ENCODE data around the gene PLD2.

DNA sequence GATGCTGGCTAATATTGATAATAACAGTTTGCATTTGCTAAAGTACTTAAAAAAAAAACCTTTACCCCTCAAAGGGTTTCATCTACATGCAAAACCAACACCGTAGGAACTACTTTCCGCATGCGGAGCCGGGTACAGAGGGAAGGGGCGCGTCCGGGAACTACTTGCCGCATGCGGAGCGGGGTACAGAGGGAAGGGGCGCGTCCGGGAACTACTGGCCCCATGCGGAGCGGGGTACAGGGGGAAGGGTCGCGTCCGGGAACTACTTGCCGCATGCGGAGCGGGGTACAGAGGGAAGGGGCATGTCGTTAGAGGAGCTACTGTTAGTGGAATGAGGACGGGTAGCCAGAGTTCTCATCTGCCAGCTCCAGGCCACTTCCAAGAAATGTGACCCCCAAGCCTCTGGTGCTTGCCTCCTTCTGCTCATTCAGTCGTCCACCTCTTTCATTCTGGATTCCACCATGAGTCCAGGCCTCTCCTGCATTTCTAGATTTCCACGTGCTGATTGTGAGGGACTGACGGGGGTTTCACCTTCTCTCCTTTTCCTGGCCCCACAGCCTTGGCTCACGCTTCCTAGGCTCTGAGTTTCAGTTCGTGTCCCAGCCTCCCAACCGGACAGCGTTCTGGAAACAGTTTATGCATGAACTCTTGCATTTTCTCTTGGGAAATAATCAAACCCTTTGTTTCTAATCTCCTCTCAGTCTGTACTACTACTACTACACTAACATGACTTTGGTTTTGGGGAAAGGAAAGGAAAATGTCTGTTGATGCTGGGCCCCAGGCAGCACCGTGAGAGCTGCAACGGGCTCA, 53.1 kb downstream of the PLD2 start:
- TF ChIP-seq, protein P1, sequence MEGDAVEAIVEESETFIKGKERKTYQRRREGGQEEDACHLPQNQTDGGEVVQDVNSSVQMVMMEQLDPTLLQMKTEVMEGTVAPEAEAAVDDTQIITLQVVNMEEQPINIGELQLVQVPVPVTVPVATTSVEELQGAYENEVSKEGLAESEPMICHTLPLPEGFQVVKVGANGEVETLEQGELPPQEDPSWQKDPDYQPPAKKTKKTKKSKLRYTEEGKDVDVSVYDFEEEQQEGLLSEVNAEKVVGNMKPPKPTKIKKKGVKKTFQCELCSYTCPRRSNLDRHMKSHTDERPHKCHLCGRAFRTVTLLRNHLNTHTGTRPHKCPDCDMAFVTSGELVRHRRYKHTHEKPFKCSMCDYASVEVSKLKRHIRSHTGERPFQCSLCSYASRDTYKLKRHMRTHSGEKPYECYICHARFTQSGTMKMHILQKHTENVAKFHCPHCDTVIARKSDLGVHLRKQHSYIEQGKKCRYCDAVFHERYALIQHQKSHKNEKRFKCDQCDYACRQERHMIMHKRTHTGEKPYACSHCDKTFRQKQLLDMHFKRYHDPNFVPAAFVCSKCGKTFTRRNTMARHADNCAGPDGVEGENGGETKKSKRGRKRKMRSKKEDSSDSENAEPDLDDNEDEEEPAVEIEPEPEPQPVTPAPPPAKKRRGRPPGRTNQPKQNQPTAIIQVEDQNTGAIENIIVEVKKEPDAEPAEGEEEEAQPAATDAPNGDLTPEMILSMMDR (IDR thresholded peaks at IDR 0.05): no peak
- no peak for TF ChIP-seq POLR2AphosphoS5 (IDR thresholded peaks at IDR 0.05)
- no peak for TF ChIP-seq POLR2A (IDR thresholded peaks at IDR 0.05)

Data from gastroesophageal sphincter (tissue), 3 donors.